SK-N-MC (cell line): ENCODE data around the gene MATCAP1.

ENCODE experiments used
- EZH2 ChIP-seq: fragments of 200-600 bp; sonication (generic); IDR thresholded peaks from one replicate; pipeline ENCODE4 v1.6.1; 2017; ENCODE audit warnings: antibody characterized with exemption
- FOXP2 ChIP-seq: optimal IDR thresholded peaks from 2 replicates; pipeline ENCODE3; 2011; ENCODE audit warnings: mild to moderate bottlenecking, moderate library complexity; ENCODE audit not compliant: insufficient read depth; ENCODE audit errors: extremely low read length, control extremely low read depth
- POLR2AphosphoS5 ChIP-seq: IDR thresholded peaks from 2 replicates; pipeline ENCODE4 v1.6.1; 2012; ENCODE audit warnings: mild to moderate bottlenecking, low read depth, low read length, borderline replicate concordance

DNA sequence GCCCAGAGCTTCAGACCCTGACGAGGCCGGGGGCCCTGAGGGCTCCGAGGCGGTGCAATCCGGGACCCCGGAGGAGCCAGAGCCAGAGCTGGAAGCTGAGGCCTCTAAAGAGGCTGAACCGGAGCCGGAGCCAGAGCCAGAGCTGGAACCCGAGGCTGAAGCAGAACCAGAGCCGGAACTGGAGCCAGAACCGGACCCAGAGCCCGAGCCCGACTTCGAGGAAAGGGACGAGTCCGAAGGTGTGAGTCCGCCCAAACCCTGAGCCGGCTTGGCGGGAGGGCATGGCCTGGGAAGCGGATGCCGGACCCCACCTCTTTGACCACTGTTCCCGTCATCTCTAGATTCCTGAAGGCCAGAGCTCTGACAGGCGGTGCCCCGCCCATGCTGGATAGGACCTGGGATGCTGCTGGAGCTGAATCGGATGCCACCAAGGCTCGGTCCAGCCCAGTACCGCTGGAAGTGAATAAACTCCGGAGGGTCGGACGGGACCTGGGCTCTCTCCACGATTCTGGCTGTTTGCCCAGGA is 9.0 kb downstream of the MATCAP1 start:
- no peak for TF ChIP-seq EZH2
- no peak for TF ChIP-seq POLR2AphosphoS5
- TF ChIP-seq FOXP2 = no peak
